ENCODE data around the gene RPAIN. TPM values are rescaled to one million over a fixed set of nuclear protein-coding genes. Genes with fewer than 3 reads are reported as not detected.

Gene RPAIN
- total and polyA plus RNA-seq, 3 experiments from 2014 or later: 36.9 to 51.0 (median 50.6) TPM

GRCh38 chr17:5443728-5444127 is 23.7 kb downstream of the RPAIN start:
- Histone ChIP-seq H3K36me3 (ENCODE audit: insufficient read depth, low read length) (peaks cover 9% of the 10 kb centered on the region), H3K4me1 (ENCODE audit: insufficient read depth, low read length) (peaks cover 8% of the 10 kb centered on the region), H3K9me3 (ENCODE audit: low read length) (no peaks in the 10 kb centered on the region), H3K27ac (ENCODE audit: low read depth, low read length) (no peak overlapping the region), H3K4me3 (ENCODE audit: low read length) (no peak overlapping the region), H3K27me3 (ENCODE audit: insufficient read depth, low read length, poor library complexity, severe bottlenecking) (no peaks in the 10 kb centered on the region)
- DNase-seq: no peak
- Mint-ChIP-seq H3K27me3 (no peaks in the 10 kb centered on the region), H3K27ac (no peak overlapping the region), H3K4me3 (no peak overlapping the region), H3K9me3 (no peaks in the 10 kb centered on the region), H3K36me3 (peaks cover 0 to 56% (median 14%) of the 10 kb centered on the region in 3 donors), H3K4me1 (peaks cover 9 to 11% (median 11%) of the 10 kb centered on the region in 3 donors)
- ChIA-PET POLR2A (no interaction called here), CTCF (no interaction called here)

- no peak for DNase-seq
- Mint-ChIP-seq H3K4me1 (peaks cover 7 to 10% (median 9%) of the 10 kb centered on the region in 3 donors), H3K4me3 (no peak overlapping the region), H3K36me3 (peaks cover 0 to 61% (median 14%) of the 10 kb centered on the region in 3 donors), H3K27me3 (no peaks in the 10 kb centered on the region), H3K9me3 (no peaks in the 10 kb centered on the region), H3K27ac (peak overlapping the region in 1 of 8 donors; percentile 85)
- no peaks in the 10 kb centered on the region for H3K27me3 ChIP-seq (ENCODE audit: insufficient read depth, low read length, poor library complexity, severe bottlenecking)
- ChIA-PET CTCF (no interaction called here), POLR2A (no interaction called here)
- H3K9me3 ChIP-seq (ENCODE audit: low read length): no peaks in the 10 kb centered on the region
- H3K4me1 ChIP-seq (ENCODE audit: insufficient read depth, low read length): peaks cover 7% of the 10 kb centered on the region
- H3K36me3 ChIP-seq (ENCODE audit: insufficient read depth, low read length): peaks cover 9% of the 10 kb centered on the region
- no peak overlapping the region for H3K4me3 ChIP-seq (ENCODE audit: low read length)
- H3K27ac ChIP-seq (ENCODE audit: low read depth, low read length): no peak overlapping the region
Measured at GRCh38 chr17:5444209-5444608, 24.2 kb downstream of the RPAIN start.

- H3K9me3 ChIP-seq (ENCODE audit: low read length): no peaks in the 10 kb centered on the region
- Mint-ChIP-seq H3K27me3 (no peaks in the 10 kb centered on the region), H3K9me3 (no peaks in the 10 kb centered on the region), H3K27ac (no peak overlapping the region), H3K4me1 (no peaks in the 10 kb centered on the region), H3K4me3 (no peak overlapping the region), H3K36me3 (peaks cover 0 to 81% (median 22%) of the 10 kb centered on the region in 3 donors)
- no peak overlapping the region for H3K4me3 ChIP-seq (ENCODE audit: low read length)
- no peaks in the 10 kb centered on the region for H3K4me1 ChIP-seq (ENCODE audit: insufficient read depth, low read length)
- no peak overlapping the region for H3K27ac ChIP-seq (ENCODE audit: low read depth, low read length)
- peaks cover 14% of the 10 kb centered on the region for H3K36me3 ChIP-seq (ENCODE audit: insufficient read depth, low read length)
- ChIA-PET CTCF (no interaction called here), POLR2A (no interaction called here)
- DNase-seq: no peak
- no peaks in the 10 kb centered on the region for H3K27me3 ChIP-seq (ENCODE audit: insufficient read depth, low read length, poor library complexity, severe bottlenecking)
Measured at GRCh38 chr17:5446786-5447185, 26.8 kb downstream of the RPAIN start.

DNA sequence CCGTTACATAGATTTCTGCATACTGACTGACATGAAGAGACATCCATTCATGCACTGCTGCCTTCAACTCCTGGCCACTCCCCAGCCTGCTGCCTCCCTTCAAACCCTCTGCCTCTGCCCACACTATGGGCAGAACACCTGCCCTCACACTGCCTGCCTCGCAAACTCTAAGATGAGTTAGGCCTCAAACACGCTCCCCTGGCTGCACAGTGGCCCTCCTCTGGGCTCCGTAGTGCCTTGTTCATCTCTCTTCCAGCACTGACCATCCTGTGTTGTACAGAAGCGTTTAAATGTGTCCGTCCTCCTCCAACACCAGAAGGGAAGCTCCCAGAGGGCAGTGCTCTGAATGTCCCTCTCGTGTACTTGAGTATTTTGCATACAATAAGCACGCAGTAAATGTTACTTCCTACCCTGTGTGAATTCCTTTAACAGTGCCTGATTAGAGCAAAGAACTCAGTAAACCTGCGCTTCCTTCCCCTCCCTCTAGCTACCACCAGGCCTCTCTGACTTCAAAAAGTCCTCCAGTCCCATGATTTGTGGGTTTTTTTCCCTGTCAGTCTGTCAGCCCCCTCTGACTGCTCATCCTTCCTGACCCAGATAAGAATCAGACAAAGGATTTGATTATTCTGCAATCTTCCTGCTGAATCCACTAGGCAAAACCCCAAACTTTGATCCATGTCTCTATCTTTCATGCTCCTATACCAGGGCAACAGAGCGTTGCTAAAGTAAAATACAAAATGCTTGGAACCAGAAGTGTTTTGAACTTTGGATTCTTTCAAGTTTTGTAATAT is 44.9 kb downstream of the RPAIN start:
- Histone ChIP-seq H3K36me3 (ENCODE audit: insufficient read depth, low read length) (no peaks in the 10 kb centered on the region), H3K4me3 (ENCODE audit: low read length) (no peak overlapping the region), H3K4me1 (ENCODE audit: insufficient read depth, low read length) (peaks cover 13% of the 10 kb centered on the region), H3K27me3 (ENCODE audit: insufficient read depth, low read length, poor library complexity, severe bottlenecking) (no peaks in the 10 kb centered on the region), H3K9me3 (ENCODE audit: low read length) (no peaks in the 10 kb centered on the region), H3K27ac (ENCODE audit: low read depth, low read length) (no peak overlapping the region)
- CTCF ChIA-PET: no interaction called here
- peaks cover 4 to 30% (median 13%) of the 10 kb centered on the region in 3 donors for H3K36me3 Mint-ChIP-seq
- POLR2A ChIA-PET: no interaction called here
- no peak for DNase-seq
- peaks cover 35 to 42% (median 41%) of the 10 kb centered on the region in 3 donors for H3K4me1 Mint-ChIP-seq
- peak overlapping the region in 2 of 8 donors; percentile 5 to 38 for H3K27ac Mint-ChIP-seq
- no peaks in the 10 kb centered on the region for H3K27me3 Mint-ChIP-seq
- H3K9me3 Mint-ChIP-seq: no peaks in the 10 kb centered on the region
- peak overlapping the region in 1 of 7 donors; percentile 19 for H3K4me3 Mint-ChIP-seq

DNA sequence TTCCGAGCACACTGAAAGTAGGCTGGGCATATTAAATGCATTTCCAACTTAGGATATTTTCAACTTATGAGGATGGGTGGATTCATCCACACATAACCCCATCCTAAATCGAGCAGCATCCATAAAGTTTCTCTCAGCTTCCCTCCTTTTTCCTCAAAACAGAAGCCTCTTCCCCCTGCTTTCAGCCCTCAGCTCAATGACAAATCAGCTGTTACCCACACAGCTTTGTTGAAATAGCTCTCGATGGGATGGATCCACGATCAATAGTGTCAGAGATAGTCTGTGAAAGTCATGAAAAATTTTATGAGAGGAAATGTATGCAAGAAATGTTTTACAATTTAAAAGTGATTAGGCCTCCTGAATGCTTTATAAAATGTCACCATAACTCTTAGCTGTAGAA is 46.3 kb downstream of the RPAIN start:
- Mint-ChIP-seq H3K9me3 (no peaks in the 10 kb centered on the region), H3K27me3 (no peaks in the 10 kb centered on the region), H3K36me3 (peaks cover 0 to 17% (median 9%) of the 10 kb centered on the region in 3 donors), H3K4me1 (peaks cover 35 to 46% (median 44%) of the 10 kb centered on the region in 3 donors), H3K4me3 (peak overlapping the region in 2 of 7 donors; percentile 14 to 95), H3K27ac (peak overlapping the region in 1 of 8 donors; percentile 47)
- no peak overlapping the region for H3K27ac ChIP-seq (ENCODE audit: low read depth, low read length)
- no peak overlapping the region for H3K4me3 ChIP-seq (ENCODE audit: low read length)
- POLR2A ChIA-PET: no interaction called here
- H3K27me3 ChIP-seq (ENCODE audit: insufficient read depth, low read length, poor library complexity, severe bottlenecking): no peaks in the 10 kb centered on the region
- DNase-seq: no peak
- H3K9me3 ChIP-seq (ENCODE audit: low read length): no peaks in the 10 kb centered on the region
- no peaks in the 10 kb centered on the region for H3K36me3 ChIP-seq (ENCODE audit: insufficient read depth, low read length)
- CTCF ChIA-PET: no interaction called here
- H3K4me1 ChIP-seq (ENCODE audit: insufficient read depth, low read length): peaks cover 13% of the 10 kb centered on the region

DNA sequence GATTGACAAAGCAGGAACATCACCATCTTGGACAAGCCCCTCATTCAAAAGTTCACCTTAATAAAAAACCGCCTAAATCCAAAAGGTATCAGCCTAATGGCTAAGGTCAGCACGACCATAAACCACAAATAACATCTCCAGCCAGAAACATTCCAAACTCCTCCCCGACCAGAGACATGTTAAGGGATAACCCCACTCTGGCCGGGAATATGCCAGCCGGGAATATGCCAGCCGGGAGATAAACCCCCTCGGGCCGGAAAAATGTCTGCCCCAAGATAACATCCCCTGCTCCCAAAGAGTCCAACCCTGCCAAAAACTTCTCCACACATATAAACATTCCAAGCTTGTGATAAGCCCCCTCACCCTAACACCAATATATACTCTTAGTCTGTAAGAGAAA is 47.4 kb downstream of the RPAIN start:
- peak overlapping the region; percentile 83 to 95 (median 87) for H3K4me3 Mint-ChIP-seq
- ChIA-PET POLR2A (no interaction called here), CTCF (interaction anchor here (1.4 kb wide), 1 partner anchor 28 kb away, joined by 4 read pairs; the partner anchor contains the start of gene C1QBP)
- Histone ChIP-seq H3K9me3 (ENCODE audit: low read length) (no peaks in the 10 kb centered on the region), H3K36me3 (ENCODE audit: insufficient read depth, low read length) (no peaks in the 10 kb centered on the region), H3K27ac (ENCODE audit: low read depth, low read length) (no peak overlapping the region), H3K27me3 (ENCODE audit: insufficient read depth, low read length, poor library complexity, severe bottlenecking) (no peaks in the 10 kb centered on the region), H3K4me1 (ENCODE audit: insufficient read depth, low read length) (peaks cover 13% of the 10 kb centered on the region), H3K4me3 (ENCODE audit: low read length) (peak overlapping the region; percentile 69)
- H3K36me3 Mint-ChIP-seq: peaks cover 0 to 22% (median 10%) of the 10 kb centered on the region in 3 donors
- no peaks in the 10 kb centered on the region for H3K27me3 Mint-ChIP-seq
- peak overlapping the region; percentile 3 to 91 (median 66) for H3K27ac Mint-ChIP-seq
- DNase-seq: no peak
- H3K4me1 Mint-ChIP-seq: peaks cover 35 to 46% (median 44%) of the 10 kb centered on the region in 3 donors
- H3K9me3 Mint-ChIP-seq: no peaks in the 10 kb centered on the region

GRCh38 chr17:5468075-5468473 is 48.1 kb downstream of the RPAIN start:
- peak overlapping the region; percentile 62 for H3K27ac ChIP-seq (ENCODE audit: low read depth, low read length)
- CTCF ChIA-PET: interaction anchor here (1.0 to 1.4 kb wide), 2 partner anchors 27 to 29 kb away, joined by 4 read pairs; partner anchors contain the start of gene C1QBP
- peaks cover 35 to 46% (median 44%) of the 10 kb centered on the region in 3 donors for H3K4me1 Mint-ChIP-seq
- POLR2A ChIA-PET: interaction anchor here (1.4 to 1.5 kb wide), 2 partner anchors 18 to 29 kb away, joined by 5 to 14 read pairs; partner anchors contain the start of genes C1QBP, DERL2 and MIS12
- peaks cover 13% of the 10 kb centered on the region for H3K4me1 ChIP-seq (ENCODE audit: insufficient read depth, low read length)
- H3K27me3 Mint-ChIP-seq: no peaks in the 10 kb centered on the region
- H3K4me3 ChIP-seq (ENCODE audit: low read length): peak overlapping the region; percentile 69
- peaks cover 0 to 23% (median 9%) of the 10 kb centered on the region in 3 donors for H3K36me3 Mint-ChIP-seq
- H3K36me3 ChIP-seq (ENCODE audit: insufficient read depth, low read length): no peaks in the 10 kb centered on the region
- H3K27me3 ChIP-seq (ENCODE audit: insufficient read depth, low read length, poor library complexity, severe bottlenecking): no peaks in the 10 kb centered on the region
- H3K27ac Mint-ChIP-seq: peak overlapping the region; percentile 3 to 91 (median 66)
- H3K9me3 ChIP-seq (ENCODE audit: low read length): no peaks in the 10 kb centered on the region
- DNase-seq: peak in 2 of 5 donors; percentile 1 to 21
- H3K4me3 Mint-ChIP-seq: peak overlapping the region; percentile 83 to 95 (median 87)
- no peaks in the 10 kb centered on the region for H3K9me3 Mint-ChIP-seq

DNA sequence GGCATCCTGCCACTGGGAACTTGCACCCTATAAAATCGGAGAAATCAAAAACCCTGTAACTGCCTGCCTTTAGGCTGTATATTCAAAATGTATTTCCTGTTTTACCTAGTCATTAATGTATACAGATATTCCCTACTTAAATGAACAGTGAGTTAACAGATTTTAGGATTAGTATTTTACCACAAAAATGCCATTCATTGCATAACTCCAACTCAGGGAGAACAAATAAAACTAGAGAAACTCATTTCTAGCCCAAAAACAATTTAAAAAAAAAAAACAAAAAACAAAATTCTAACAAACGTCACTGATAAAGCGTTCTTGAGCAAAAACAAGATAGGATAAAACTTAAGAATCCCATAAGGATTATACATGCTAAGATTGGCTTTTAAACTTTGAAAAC is 52.5 kb downstream of the RPAIN start:
- Mint-ChIP-seq H3K36me3 (peaks cover 11 to 57% (median 18%) of the 10 kb centered on the region in 3 donors), H3K9me3 (no peaks in the 10 kb centered on the region), H3K27me3 (no peaks in the 10 kb centered on the region), H3K27ac (no peak overlapping the region), H3K4me1 (peaks cover 16 to 29% (median 26%) of the 10 kb centered on the region in 3 donors), H3K4me3 (no peak overlapping the region)
- no peak overlapping the region for H3K4me3 ChIP-seq (ENCODE audit: low read length)
- no peak overlapping the region for H3K27ac ChIP-seq (ENCODE audit: low read depth, low read length)
- ChIA-PET CTCF (no interaction called here), POLR2A (no interaction called here)
- H3K9me3 ChIP-seq (ENCODE audit: low read length): no peaks in the 10 kb centered on the region
- no peaks in the 10 kb centered on the region for H3K27me3 ChIP-seq (ENCODE audit: insufficient read depth, low read length, poor library complexity, severe bottlenecking)
- no peak for DNase-seq
- H3K4me1 ChIP-seq (ENCODE audit: insufficient read depth, low read length): peaks cover 4% of the 10 kb centered on the region
- H3K36me3 ChIP-seq (ENCODE audit: insufficient read depth, low read length): peaks cover 20% of the 10 kb centered on the region
